MV-4-11 (cell line): ENCODE results near the gene C11orf71.

ENCODE experiments used
- DNase-seq: peaks from one replicate; lab custom pipeline; 2025; lab: John Stamatoyannopoulos, UW

Gene C11orf71

GRCh38 chr11:114399490-114400215 lies 658 bp downstream of the C11orf71 start:
- no peak for DNase-seq

- no peak for DNase-seq
These were observed 1.9 kb downstream of the C11orf71 start for GRCh38 chr11:114398303-114398920.

GRCh38 chr11:114397349-114397982 lies 2.8 kb downstream of the C11orf71 start:
- no peak for DNase-seq

- peak; percentile 22 for DNase-seq
These were observed 3.4 kb downstream of the C11orf71 start for GRCh38 chr11:114396916-114397315.

- DNase-seq = peak; percentile 12
These were observed 4.6 kb downstream of the C11orf71 start for GRCh38 chr11:114395736-114396135.

GRCh38 chr11:114392735-114393667 lies 7.3 kb downstream of the C11orf71 start:
- no peak for DNase-seq

GRCh38 chr11:114386545-114386944 lies 13.8 kb downstream of the C11orf71 start:
- DNase-seq = no peak

- DNase-seq = no peak
These were observed 14.2 kb downstream of the C11orf71 start for GRCh38 chr11:114386131-114386530.

GRCh38 chr11:114384487-114384886 lies 15.8 kb downstream of the C11orf71 start:
- peak; percentile 40 for DNase-seq

GRCh38 chr11:114382509-114382908 lies 17.8 kb downstream of the C11orf71 start:
- no peak for DNase-seq

- DNase-seq = no peak
These were observed 20.8 kb downstream of the C11orf71 start for GRCh38 chr11:114379394-114380069.

GRCh38 chr11:114377612-114378267 lies 22.6 kb downstream of the C11orf71 start:
- no peak for DNase-seq

- DNase-seq = no peak
These were observed 25.3 kb downstream of the C11orf71 start for GRCh38 chr11:114375052-114375451.

GRCh38 chr11:114368918-114369680 lies 31.2 kb downstream of the C11orf71 start:
- DNase-seq = no peak

GRCh38 chr11:114367244-114367957 lies 32.9 kb downstream of the C11orf71 start:
- DNase-seq = no peak

- no peak for DNase-seq
These were observed 33.7 kb downstream of the C11orf71 start for GRCh38 chr11:114366331-114367243.

GRCh38 chr11:114362958-114363357 lies 37.4 kb downstream of the C11orf71 start:
- no peak for DNase-seq

- no peak for DNase-seq
These were observed 38.0 kb downstream of the C11orf71 start for GRCh38 chr11:114362326-114362725.
